ENCODE measurements around the gene LRRC1.

The LRRC1 gene

GRCh38 chr6:53767941-53768340 is 26.9 kb upstream of the LRRC1 start:
- no peak for TF ChIP-seq ZNF70 (CRISPR knock-in tag; IDR thresholded peaks at IDR 0.05)
- no peak for TF ChIP-seq BACH2 (CRISPR knock-in tag; IDR thresholded peaks at IDR 0.05; ENCODE audit: borderline replicate concordance)
- TF ChIP-seq ZNF565 (CRISPR knock-in tag; conservative IDR thresholded peaks at IDR 0.05; ENCODE audit: low read depth): no peak
- TF ChIP-seq, protein P1, sequence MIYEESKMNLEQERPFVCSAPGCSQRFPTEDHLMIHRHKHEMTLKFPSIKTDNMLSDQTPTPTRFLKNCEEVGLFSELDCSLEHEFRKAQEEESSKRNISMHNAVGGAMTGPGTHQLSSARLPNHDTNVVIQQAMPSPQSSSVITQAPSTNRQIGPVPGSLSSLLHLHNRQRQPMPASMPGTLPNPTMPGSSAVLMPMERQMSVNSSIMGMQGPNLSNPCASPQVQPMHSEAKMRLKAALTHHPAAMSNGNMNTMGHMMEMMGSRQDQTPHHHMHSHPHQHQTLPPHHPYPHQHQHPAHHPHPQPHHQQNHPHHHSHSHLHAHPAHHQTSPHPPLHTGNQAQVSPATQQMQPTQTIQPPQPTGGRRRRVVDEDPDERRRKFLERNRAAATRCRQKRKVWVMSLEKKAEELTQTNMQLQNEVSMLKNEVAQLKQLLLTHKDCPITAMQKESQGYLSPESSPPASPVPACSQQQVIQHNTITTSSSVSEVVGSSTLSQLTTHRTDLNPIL (CRISPR knock-in tag; IDR thresholded peaks at IDR 0.05; ENCODE audit: low read depth): no peak
- TF ChIP-seq, protein P2, sequence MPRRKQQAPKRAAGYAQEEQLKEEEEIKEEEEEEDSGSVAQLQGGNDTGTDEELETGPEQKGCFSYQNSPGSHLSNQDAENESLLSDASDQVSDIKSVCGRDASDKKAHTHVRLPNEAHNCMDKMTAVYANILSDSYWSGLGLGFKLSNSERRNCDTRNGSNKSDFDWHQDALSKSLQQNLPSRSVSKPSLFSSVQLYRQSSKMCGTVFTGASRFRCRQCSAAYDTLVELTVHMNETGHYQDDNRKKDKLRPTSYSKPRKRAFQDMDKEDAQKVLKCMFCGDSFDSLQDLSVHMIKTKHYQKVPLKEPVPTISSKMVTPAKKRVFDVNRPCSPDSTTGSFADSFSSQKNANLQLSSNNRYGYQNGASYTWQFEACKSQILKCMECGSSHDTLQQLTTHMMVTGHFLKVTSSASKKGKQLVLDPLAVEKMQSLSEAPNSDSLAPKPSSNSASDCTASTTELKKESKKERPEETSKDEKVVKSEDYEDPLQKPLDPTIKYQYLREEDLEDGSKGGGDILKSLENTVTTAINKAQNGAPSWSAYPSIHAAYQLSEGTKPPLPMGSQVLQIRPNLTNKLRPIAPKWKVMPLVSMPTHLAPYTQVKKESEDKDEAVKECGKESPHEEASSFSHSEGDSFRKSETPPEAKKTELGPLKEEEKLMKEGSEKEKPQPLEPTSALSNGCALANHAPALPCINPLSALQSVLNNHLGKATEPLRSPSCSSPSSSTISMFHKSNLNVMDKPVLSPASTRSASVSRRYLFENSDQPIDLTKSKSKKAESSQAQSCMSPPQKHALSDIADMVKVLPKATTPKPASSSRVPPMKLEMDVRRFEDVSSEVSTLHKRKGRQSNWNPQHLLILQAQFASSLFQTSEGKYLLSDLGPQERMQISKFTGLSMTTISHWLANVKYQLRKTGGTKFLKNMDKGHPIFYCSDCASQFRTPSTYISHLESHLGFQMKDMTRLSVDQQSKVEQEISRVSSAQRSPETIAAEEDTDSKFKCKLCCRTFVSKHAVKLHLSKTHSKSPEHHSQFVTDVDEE (CRISPR knock-in tag; IDR thresholded peaks at IDR 0.05): no peak
- TF ChIP-seq PPARA (CRISPR knock-in tag; IDR thresholded peaks at IDR 0.05; ENCODE audit: borderline replicate concordance): no peak
- TF ChIP-seq PATZ1 (CRISPR knock-in tag; IDR thresholded peaks at IDR 0.05; ENCODE audit: borderline replicate concordance): no peak
- no peak for TF ChIP-seq ARNTL (CRISPR knock-in tag; IDR thresholded peaks at IDR 0.05; ENCODE audit: borderline replicate concordance, low read depth)
- no peak for TF ChIP-seq OSR1 (CRISPR knock-in tag; IDR thresholded peaks at IDR 0.05)
- ATAC-seq: no peak

DNA sequence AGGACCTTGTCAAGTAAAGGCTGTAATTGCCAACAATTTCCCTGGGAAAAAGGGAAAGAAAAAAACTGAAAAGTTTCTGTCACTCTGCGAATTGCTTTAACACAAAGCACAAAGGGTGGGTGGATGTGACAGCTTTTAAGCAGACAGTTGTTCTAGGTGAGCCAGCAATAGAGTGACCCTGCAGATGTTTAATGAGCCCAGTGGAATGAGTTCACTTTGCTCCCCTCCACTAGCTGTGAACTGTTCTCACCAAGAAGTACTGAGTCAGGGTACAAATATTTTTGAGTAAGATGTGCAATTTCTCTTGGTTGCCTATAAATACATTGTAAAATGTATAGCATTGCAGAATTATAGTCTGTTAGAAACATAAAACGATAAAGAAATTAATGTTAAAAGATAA is 26.2 kb upstream of the LRRC1 start:
- TF ChIP-seq ZFP30 (CRISPR knock-in tag; IDR thresholded peaks at IDR 0.05) (no peak), ZNF70 (CRISPR knock-in tag; IDR thresholded peaks at IDR 0.05) (no peak), SNAI2 (CRISPR knock-in tag; IDR thresholded peaks at IDR 0.05) (no peak), ISL1 (CRISPR knock-in tag; IDR thresholded peaks at IDR 0.05) (no peak), PATZ1 (CRISPR knock-in tag; IDR thresholded peaks at IDR 0.05; ENCODE audit: borderline replicate concordance) (no peak), TCF4 (CRISPR knock-in tag; IDR thresholded peaks at IDR 0.05; ENCODE audit: borderline replicate concordance) (no peak)
- TF ChIP-seq, protein P1 (CRISPR knock-in tag; IDR thresholded peaks at IDR 0.05; ENCODE audit: low read depth): no peak
- ATAC-seq: no peak

- TF ChIP-seq SNAI2 (CRISPR knock-in tag; IDR thresholded peaks at IDR 0.05) (no peak), CSDC2 (CRISPR knock-in tag; IDR thresholded peaks at IDR 0.05) (no peak), ZNF70 (CRISPR knock-in tag; IDR thresholded peaks at IDR 0.05) (no peak), ARNTL (CRISPR knock-in tag; IDR thresholded peaks at IDR 0.05; ENCODE audit: borderline replicate concordance, low read depth) (no peak), ISL1 (CRISPR knock-in tag; IDR thresholded peaks at IDR 0.05) (no peak), TCF4 (CRISPR knock-in tag; IDR thresholded peaks at IDR 0.05; ENCODE audit: borderline replicate concordance) (no peak), PPARA (CRISPR knock-in tag; IDR thresholded peaks at IDR 0.05; ENCODE audit: borderline replicate concordance) (no peak), ZNF8 (CRISPR knock-in tag; IDR thresholded peaks at IDR 0.05) (no peak), RARB (CRISPR knock-in tag; IDR thresholded peaks at IDR 0.05) (no peak), ZNF565 (CRISPR knock-in tag; conservative IDR thresholded peaks at IDR 0.05; ENCODE audit: low read depth) (no peak), TOX (CRISPR knock-in tag; IDR thresholded peaks at IDR 0.05; ENCODE audit: borderline replicate concordance) (no peak)
- TF ChIP-seq, protein P2 (CRISPR knock-in tag; IDR thresholded peaks at IDR 0.05): no peak
- no peak for ATAC-seq
These were observed 24.0 kb upstream of the LRRC1 start for GRCh38 chr6:53770780-53771249.
